GM19099 (cell line): ENCODE measurements around the gene SERPINA3.

Source experiments
- POLR2A ChIP-seq: IDR thresholded peaks from 3 replicates; pipeline ENCODE4 v1.6.1; 2011; ENCODE audit warnings: low read depth; ENCODE audit not compliant: insufficient read length; ENCODE audit errors: extremely low read depth

The SERPINA3 gene

GRCh38 chr14:94612174-94612573, at the start of gene SERPINA3:
TSS of gene SERPINA3 (plus strand) at chr14:94612391. CDS start at chr14:94614442, 2,051 bp downstream.
- no peak for TF ChIP-seq POLR2A

- no peak for TF ChIP-seq POLR2A
These were observed 49.0 kb upstream of the SERPINA3 start for GRCh38 chr14:94562941-94563883.

- TF ChIP-seq POLR2A, result no peak
These were observed 47.8 kb upstream of the SERPINA3 start for GRCh38 chr14:94564381-94564780.

GRCh38 chr14:94568186-94568585, 44.0 kb upstream of the SERPINA3 start:
- TF ChIP-seq POLR2A, result no peak

GRCh38 chr14:94569381-94570001, 42.7 kb upstream of the SERPINA3 start:
- TF ChIP-seq POLR2A, result no peak

- TF ChIP-seq POLR2A, result no peak
These were observed 42.2 kb upstream of the SERPINA3 start for GRCh38 chr14:94570002-94570400.

GRCh38 chr14:94570440-94570839, 41.8 kb upstream of the SERPINA3 start:
- no peak for TF ChIP-seq POLR2A

- TF ChIP-seq POLR2A, result no peak
These were observed 40.8 kb upstream of the SERPINA3 start for GRCh38 chr14:94571395-94571794.

- TF ChIP-seq POLR2A, result no peak
These were observed 40.2 kb upstream of the SERPINA3 start for GRCh38 chr14:94571950-94572349.

GRCh38 chr14:94572637-94573303, 39.4 kb upstream of the SERPINA3 start:
- TF ChIP-seq POLR2A, result no peak

GRCh38 chr14:94573475-94574277, 38.5 kb upstream of the SERPINA3 start:
- no peak for TF ChIP-seq POLR2A

GRCh38 chr14:94574336-94574735, 37.9 kb upstream of the SERPINA3 start:
- TF ChIP-seq POLR2A, result no peak

GRCh38 chr14:94575730-94576585, 36.2 kb upstream of the SERPINA3 start:
- TF ChIP-seq POLR2A, result no peak

- TF ChIP-seq POLR2A, result no peak
These were observed 33.5 kb upstream of the SERPINA3 start for GRCh38 chr14:94578712-94579111.
